H1 (cell line): ENCODE measurements around the gene POLH. TPM values are rescaled to one million over a fixed set of nuclear protein-coding genes. Genes with fewer than 3 reads are reported as not detected.

Source experiments
- CTCF ChIA-PET: fragments of 300-600 bp; sonication (Branson Sonifier 250); formaldehyde crosslinking; loops from one replicate; lab custom pipeline; 2021; ENCODE audit not compliant: partially characterized antibody; lab: Charles Lee
- POLR2A ChIA-PET: fragments of 300-600 bp; sonication (Branson Sonifier 250); formaldehyde crosslinking; loops from one replicate; lab custom pipeline; 2021; ENCODE audit warnings: inconsistent platforms; ENCODE audit not compliant: partially characterized antibody; lab: Charles Lee
- DNase-seq, 2 experiments: peaks; one replicate each; pipeline versions ENCODE4 v3.0.0 to v3.0.0-alpha.2; 2010 to 2022; ENCODE audit warnings: low spot score in 2 of 2, low read depth in 1 of 2, mixed read lengths in 1 of 2
- FAIRE-seq: peaks from 2 replicates; lab custom pipeline; 2011; peaks lifted over from hg19 to GRCh38; lab: Jason Lieb, UNC
- H2AFZ ChIP-seq: 2 replicates; pipeline ENCODE4 v1.8.1; 2012; ENCODE audit warnings: low read length, inconsistent platforms
- H2AK5ac ChIP-seq: 2 replicates; pipeline ENCODE4 v1.6.1; 2013; ENCODE audit warnings: low read depth, low read length
- H2BK120ac ChIP-seq: replicated peaks from 2 replicates; pipeline ENCODE3; 2013; ENCODE audit warnings: low read depth, low read length, inconsistent platforms
- H2BK12ac ChIP-seq: 2 replicates; pipeline ENCODE4 v1.6.1; 2013; ENCODE audit warnings: low read depth, low read length
- H2BK15ac ChIP-seq: 2 replicates; pipeline ENCODE4 v1.6.1; 2013; ENCODE audit warnings: low read length
- H2BK20ac ChIP-seq: 2 replicates; pipeline ENCODE4 v1.6.1; 2013; ENCODE audit warnings: low read length
- H2BK5ac ChIP-seq: 2 replicates; pipeline ENCODE4 v1.6.1; 2013; ENCODE audit warnings: low read depth, low read length
- H3K14ac ChIP-seq: 2 replicates; pipeline ENCODE4 v1.6.1; 2013; ENCODE audit warnings: inconsistent platforms; ENCODE audit not compliant: insufficient read length
- H3K18ac ChIP-seq: 2 replicates; pipeline ENCODE4 v1.6.1; 2013; ENCODE audit warnings: low read length; ENCODE audit errors: extremely low read depth
- H3K23ac ChIP-seq: 2 replicates; pipeline ENCODE4 v1.6.1; 2013; ENCODE audit warnings: inconsistent platforms; ENCODE audit not compliant: insufficient read length
- H3K23me2 ChIP-seq: 2 replicates; pipeline ENCODE4 v1.6.1; 2013; ENCODE audit warnings: low read depth, low read length
- H3K27ac ChIP-seq: 2 replicates; pipeline ENCODE4 v1.6.1; 2011; ENCODE audit warnings: low read depth, low read length, inconsistent platforms
- H3K27me3 ChIP-seq, 4 experiments: replicated peaks in 1 of 4; 1 replicate in 1 of 4; 2 replicates in 3 of 4; pipeline versions ENCODE4 v1.6.1 to v1.8.1; 2011 to 2013; ENCODE audit warnings: low read length in 3 of 4, mild to moderate bottlenecking in 3 of 4, inconsistent platforms in 2 of 4, mixed read lengths in 2 of 4, moderate library complexity in 1 of 4; ENCODE audit not compliant: control insufficient read depth in 3 of 4, insufficient read depth in 3 of 4; ENCODE audit errors: extremely low read depth in 1 of 4
- H3K36me3 ChIP-seq, 4 experiments: 2 replicates each; pipeline versions ENCODE4 v1.6.1 to v1.8.1; 2011 to 2013; ENCODE audit warnings: mild to moderate bottlenecking in 4 of 4, low read length in 3 of 4, moderate library complexity in 2 of 4, control low read depth in 1 of 4, inconsistent platforms in 1 of 4; ENCODE audit not compliant: insufficient read depth in 4 of 4, control insufficient read depth in 2 of 4
- H3K4ac ChIP-seq: replicated peaks from 2 replicates; pipeline ENCODE3; 2013; ENCODE audit warnings: low read length, low read depth, mixed read lengths, inconsistent platforms; ENCODE audit not compliant: insufficient read length
- H3K4me1 ChIP-seq, 4 experiments: replicated peaks in 1 of 4; 1 replicate in 1 of 4; 2 replicates in 3 of 4; pipeline versions ENCODE4 v1.6.1 to v1.8.1; 2011 to 2013; ENCODE audit warnings: low read length in 3 of 4, inconsistent platforms in 2 of 4, mixed read lengths in 1 of 4; ENCODE audit not compliant: insufficient read depth in 4 of 4, control insufficient read depth in 3 of 4
- H3K4me2 ChIP-seq, 2 experiments: 2 replicates each; pipeline versions ENCODE4 v1.6.1 to v1.8.1; 2011 to 2013; ENCODE audit warnings: low read depth in 2 of 2, low read length in 2 of 2, control low read depth in 1 of 2, inconsistent platforms in 1 of 2, mild to moderate bottlenecking in 1 of 2; ENCODE audit not compliant: insufficient read depth in 1 of 2
- H3K4me3 ChIP-seq, 4 experiments: fragments of 200-600, 300-600 bp in 1 of 4; sonication (generic), shearing (Covaris generic), sonication (Bioruptor Twin) in 1 of 4; 2 replicates each; pipeline versions ENCODE4 v1.5.1 to v1.8.1; 2011 to 2016; ENCODE audit warnings: low read length in 4 of 4, low read depth in 3 of 4, control low read depth in 2 of 4, inconsistent platforms in 2 of 4, mild to moderate bottlenecking in 2 of 4, mixed read lengths in 1 of 4, moderate library complexity in 1 of 4; ENCODE audit not compliant: insufficient read depth in 2 of 4; ENCODE audit errors: extremely low read depth in 1 of 4
- H3K56ac ChIP-seq: replicated peaks from 2 replicates; pipeline ENCODE3; 2013; ENCODE audit warnings: low read depth, mild to moderate bottlenecking, mixed read lengths, low read length, inconsistent platforms; ENCODE audit not compliant: insufficient read length
- H3K79me1 ChIP-seq: 2 replicates; pipeline ENCODE4 v1.6.1; 2013; ENCODE audit warnings: low read depth, low read length, control low read depth
- H3K79me2 ChIP-seq, 2 experiments: 2 replicates each; pipeline versions ENCODE4 v1.6.1 to v1.8.1; 2012 to 2013; ENCODE audit warnings: low read length in 2 of 2, mild to moderate bottlenecking in 2 of 2, inconsistent platforms in 1 of 2; ENCODE audit not compliant: insufficient read depth in 2 of 2, control insufficient read depth in 1 of 2
- H3K9ac ChIP-seq, 4 experiments: replicated peaks in 1 of 4; 1 replicate in 1 of 4; 2 replicates in 3 of 4; pipeline versions ENCODE4 v1.6.1 to v1.8.1; 2011 to 2013; ENCODE audit warnings: low read depth in 3 of 4, low read length in 3 of 4, control low read depth in 2 of 4, mild to moderate bottlenecking in 2 of 4, moderate library complexity in 2 of 4, inconsistent platforms in 1 of 4; ENCODE audit errors: extremely low read depth in 1 of 4
- H3K9me3 ChIP-seq, 2 experiments: 2 replicates each; pipeline versions ENCODE4 v1.6.1 to v1.8.1; 2012 to 2013; ENCODE audit warnings: mild to moderate bottlenecking in 2 of 2, moderate library complexity in 2 of 2, control low read depth in 1 of 2, inconsistent platforms in 1 of 2, low read depth in 1 of 2, low read length in 1 of 2, mixed read lengths in 1 of 2; ENCODE audit not compliant: insufficient read depth in 2 of 2
- H4K20me1 ChIP-seq, 2 experiments: replicated peaks in 1 of 2; 2 replicates each; pipeline versions ENCODE3 to v1.8.1; 2011 to 2013; ENCODE audit warnings: inconsistent platforms in 2 of 2, low read length in 2 of 2, mild to moderate bottlenecking in 1 of 2; ENCODE audit not compliant: insufficient read depth in 2 of 2, control insufficient read depth in 1 of 2
- H4K5ac ChIP-seq: 2 replicates; pipeline ENCODE4 v1.6.1; 2013; ENCODE audit warnings: low read length, low read depth, mixed read lengths, inconsistent platforms; ENCODE audit not compliant: insufficient read length
- H4K8ac ChIP-seq: 2 replicates; pipeline ENCODE4 v1.8.0; 2013; ENCODE audit warnings: mild to moderate bottlenecking, moderate library complexity, low read length, inconsistent platforms; ENCODE audit not compliant: insufficient read depth; ENCODE audit errors: extremely low read depth
- H4K91ac ChIP-seq: replicated peaks from 2 replicates; pipeline ENCODE3; 2013; ENCODE audit warnings: low read length, mixed read lengths, inconsistent platforms; ENCODE audit not compliant: insufficient read length
- CTBP2 ChIP-seq: IDR thresholded peaks from 2 replicates; pipeline ENCODE4 v1.7.0; 2011; ENCODE audit warnings: borderline replicate concordance, mild to moderate bottlenecking, moderate library complexity, mixed read lengths, low read length; ENCODE audit not compliant: insufficient read depth, insufficient read length
- RNF2 ChIP-seq: fragments of 200-900, 300-1000 bp; sonication (generic); IDR thresholded peaks from 2 replicates; pipeline ENCODE4 v1.7.1; 2016; ENCODE audit warnings: borderline replicate concordance, low read depth, mild to moderate bottlenecking, antibody characterized with exemption, low read length; ENCODE audit not compliant: poor library complexity, severe bottlenecking; ENCODE audit errors: missing control alignments
- SAP30 ChIP-seq: fragments of 300-600 bp; sonication (generic); IDR thresholded peaks from 2 replicates; pipeline ENCODE4 v1.7.1; 2012; ENCODE audit warnings: low read length, moderate library complexity, mild to moderate bottlenecking, inconsistent platforms; ENCODE audit not compliant: insufficient read depth, insufficient replicate concordance
- SIN3A ChIP-seq, 2 experiments: IDR thresholded peaks in 1 of 2; conservative IDR thresholded peaks in 1 of 2; 2 replicates each; pipeline ENCODE4 v1.6.1; 2011 to 2012; ENCODE audit warnings: low read length in 2 of 2, improper control_type of control experiment in 1 of 2, low read depth in 1 of 2, mild to moderate bottlenecking in 1 of 2
- SP4 ChIP-seq: IDR thresholded peaks from 2 replicates; pipeline ENCODE4 v1.6.1; 2012; ENCODE audit warnings: low read length, inconsistent platforms
- TAF1 ChIP-seq: IDR thresholded peaks from 2 replicates; pipeline ENCODE4 v1.6.1; 2011; ENCODE audit warnings: mild to moderate bottlenecking, low read depth, low read length
- WGBS, 2 experiments: shearing (Covaris generic) in 1 of 2; methylation state at CpG; one replicate each; pipeline versions ENCODE4 v1.1.6 to v1.1.7; 2013 to 2015; ENCODE audit warnings: low lambda C conversion rate in 2 of 2, mixed read lengths in 2 of 2, inconsistent platforms in 1 of 2, low coverage in 1 of 2, missing lambda C conversion rate in 1 of 2; ENCODE audit not compliant: insufficient replicate concordance in 2 of 2, insufficient coverage in 1 of 2, insufficient read length in 1 of 2; ENCODE audit errors: extremely low coverage in 1 of 2, missing lambda C conversion rate in 1 of 2; 5-methylcytosine and 5-hydroxymethylcytosine counted together
- polyA plus RNA-seq, 7 experiments: library from polyadenylated mRNA; depleted of rRNA in 3 of 7; stranded (reverse) in 5 of 7; unstranded in 2 of 7; fragments of >200 nt in 5 of 7; fragments of 200-250 nt in 2 of 7; gene quantifications; 1 replicate in 5 of 7; 2 replicates in 1 of 7; 4 replicates in 1 of 7; pipeline versions ENCODE4 v1.2.1 to v1.2.3, GENCODE V29; 2011 to 2013; ENCODE audit warnings: missing spikeins in 2 of 7, mixed read lengths in 2 of 7
- total RNA-seq: library from RNA; stranded (reverse); fragmentation: NEBNext Ultra II Directional; extraction: Animal tissue kit (Norgen Biotek cat#: 25700); gene quantifications from 2 replicates; pipeline ENCODE4 v1.2.1, GENCODE V29; 2021

POLH gene
- total and polyA plus RNA-seq, 2 of the 8 experiments (the other 6 are each of a cell fraction or from before 2014, with no cell fraction given), result 5.8 to 12.4 TPM

GRCh38 chr6:43644940-43645612, 69.1 kb downstream of the POLH start, which contains the start of gene RSPH9:
Gene RSPH9, plus strand, starts transcription at chr6:43645036. Its CDS starts 63 bp downstream, at chr6:43645099.
- Histone ChIP-seq H3K18ac (peak within 1 kb of the TSS; percentile 48), H2BK120ac (peak within 1 kb of the TSS; percentile 22), H3K4ac (peak within 1 kb of the TSS; percentile 99), H3K9ac (peak within 1 kb of the TSS in 2 of 4 experiments; percentile 38 to 46; a peak in 4 of 7 replicates), H4K91ac (peak within 1 kb of the TSS; percentile 65), H2BK20ac (no peak within 1 kb of the TSS), H3K9me3 (no peaks in the 10 kb centered on the region), H3K79me2 (peaks cover 0 to 5% of the 10 kb centered on the region in 2 experiments; a peak in 1 of 4 replicates), H3K14ac (no peak within 1 kb of the TSS), H2BK15ac (peak within 1 kb of the TSS; percentile 72; the same call in 1 of the 2 replicates), H3K27ac (no peak within 1 kb of the TSS), H2BK12ac (no peak within 1 kb of the TSS; the same call in 1 of the 2 replicates), H3K27me3 (no peaks in the 10 kb centered on the region), H3K56ac (peak within 1 kb of the TSS; percentile 59), H2AFZ (peak within 1 kb of the TSS; percentile 95), H4K20me1 (peaks cover 0 to 3% of the 10 kb centered on the region in 2 experiments), H3K4me2 (peak within 1 kb of the TSS; percentile 67 to 95), H3K4me3 (peak within 1 kb of the TSS; percentile 49 to 71 (median 66)), H2AK5ac (no peak within 1 kb of the TSS), H2BK5ac (peak within 1 kb of the TSS; percentile 78; the same call in 1 of the 2 replicates), H3K23ac (no peak within 1 kb of the TSS), H4K8ac (peak within 1 kb of the TSS; percentile 83), H3K36me3 (peaks cover 6 to 14% (median 11%) of the 10 kb centered on the region in 4 experiments), H3K23me2 (peaks cover 3% of the 10 kb centered on the region; the same call in 1 of the 2 replicates), H3K79me1 (0 out of 2 replicates have a peak, but pooled peaks cover 2% of the 10 kb centered on the region), H4K5ac (peak within 1 kb of the TSS; percentile 89), H3K4me1 (no peaks in the 10 kb centered on the region; a peak in 1 of 7 replicates)
- POLR2A ChIA-PET, result interaction anchor here (0.8 to 8.9 kb wide), 13 partner anchors 9 to 434 kb away, joined by 3 to 79 read pairs (median 4); partner anchors contain the start of genes GTPBP2, MAD2L1BP and VEGFA
- CTCF ChIA-PET, result interaction anchor here (0.7 to 4.5 kb wide), 10 partner anchors 8 to 270 kb away, joined by 3 to 35 read pairs (median 4); partner anchors contain the start of gene MRPS18A
- FAIRE-seq, result no peak
- peak; percentile 92 to 96 for DNase-seq
- WGBS, 2 experiments, result 2% methylated on average over 31 of the region's 52 CpGs; no CpG with 5 or more reads in 1 of the 2 experiments
- TF ChIP-seq CTBP2 (no peak), SP4 (no peak), RNF2 (no peak), SIN3A (conservative IDR thresholded peaks at IDR 0.05 in 1 of 2, IDR thresholded peaks at IDR 0.05 in 1 of 2; ENCODE audit: low read depth in 1 of 2, low read length in 2 of 2) (peak; percentile 51 to 87; a peak in 3 of 4 replicates), TAF1 (0 out of 2 replicates have a peak, but pooled peaks have one; percentile 4), SAP30 (no peak)
